Astrocyte (in vitro differentiated cells and primary cell): ENCODE data around the gene THTPA.

Experiments used
- CTCF ChIP-seq: IDR thresholded peaks from 2 replicates; pipeline ENCODE4 v1.5.1; 2011; ENCODE audit warnings: low read depth, mild to moderate bottlenecking, inconsistent platforms, low read length, moderate library complexity; ENCODE audit not compliant: insufficient read depth
- EZH2 ChIP-seq: IDR thresholded peaks from 2 replicates; pipeline ENCODE4 v1.6.1; 2012; ENCODE audit warnings: mild to moderate bottlenecking, low read length, inconsistent platforms; ENCODE audit not compliant: insufficient read depth

DNA sequence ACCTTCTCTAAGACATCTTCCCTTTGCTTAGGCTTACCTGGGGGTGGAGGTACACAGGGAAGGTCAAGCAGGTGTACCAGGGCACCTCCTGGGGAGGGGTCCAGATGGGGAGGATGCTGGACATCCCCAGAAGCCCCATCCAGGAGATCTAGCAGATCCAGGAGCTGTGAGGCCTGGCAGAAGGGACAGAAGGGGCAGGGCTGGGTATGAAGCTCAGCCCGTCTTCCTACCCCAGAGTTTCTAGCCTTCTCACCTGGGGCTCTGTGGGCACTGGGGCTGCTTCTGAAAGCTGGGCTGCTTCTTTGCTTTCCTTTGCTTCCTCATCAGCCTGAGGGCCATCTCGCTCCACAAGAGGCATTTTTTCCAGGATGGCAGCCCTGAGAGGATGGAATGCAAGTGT lies 5.2 kb downstream of the THTPA start:
- no peak for TF ChIP-seq CTCF
- TF ChIP-seq EZH2 = no peak
